Esophagus squamous epithelium (tissue), 5 donors: ENCODE data around the gene RTTN. TPM values are rescaled to one million over a fixed set of nuclear protein-coding genes. Genes with fewer than 3 reads are reported as not detected.

Source experiments
- DNase-seq: peaks from one replicate; lab custom pipeline; 2025; lab: John Stamatoyannopoulos, UW
- H3K27ac ChIP-seq, 4 donors: fragments of 200-600 bp; sonication (generic); one replicate each; pipeline ENCODE4 v1.5.1; 2016 to 2019; ENCODE audit warnings: mild to moderate bottlenecking in 1 of 4
- H3K27me3 ChIP-seq, 4 donors: fragments of 200-600 bp; sonication (generic); 1 replicate in 3 of 4; 2 replicates in 1 of 4; pipeline versions ENCODE4 v1.5.1 to v1.6.0; 2017 to 2021; ENCODE audit warnings: antibody characterized with exemption in 1 of 4
- H3K36me3 ChIP-seq, 3 donors: fragments of 200-600 bp; sonication (generic); one replicate each; pipeline ENCODE4 v1.5.1; 2016 to 2019
- H3K4me1 ChIP-seq, 3 donors: fragments of 200-600 bp; sonication (generic); one replicate each; pipeline ENCODE4 v1.5.1; 2017 to 2019
- H3K4me3 ChIP-seq, 4 donors: fragments of 200-600 bp; sonication (generic); 1 replicate in 3 of 4; 2 replicates in 1 of 4; pipeline ENCODE4 v1.5.1; 2016 to 2019; ENCODE audit warnings: mild to moderate bottlenecking in 2 of 4, moderate library complexity in 1 of 4
- H3K9me3 ChIP-seq, 3 donors: fragments of 200-600 bp; sonication (generic); one replicate each; pipeline ENCODE4 v1.5.1; 2016 to 2019
- CTCF ChIP-seq, 6 experiments: fragments of 450-650 bp in 4 of 6; fragments of 200-600 bp in 2 of 6; sonication (generic) in 2 of 6; IDR thresholded peaks; one replicate each; pipeline ENCODE4 v1.5.1; 2016 to 2019; ENCODE audit warnings: antibody characterized with exemption in 6 of 6, mild to moderate bottlenecking in 4 of 6, moderate library complexity in 4 of 6
- POLR2A ChIP-seq, 4 donors: fragments of 450-650 bp; IDR thresholded peaks; one replicate each; pipeline ENCODE4 v1.6.1; 2017; ENCODE audit warnings: antibody characterized with exemption in 4 of 4, mild to moderate bottlenecking in 4 of 4, moderate library complexity in 3 of 4
- WGBS, 2 donors: methylation state at CpG; one replicate each; pipeline ENCODE4 v1.1.5; 2018; 5-methylcytosine and 5-hydroxymethylcytosine counted together
- intact Hi-C: fragments of 100-400 bp; cut with DNase I; formaldehyde crosslinking; loops from one replicate; pipeline ENCODE4 v1.15.0; 2022
- total RNA-seq, 4 donors: library from RNA; depleted of rRNA; stranded (reverse); fragments of >200 nt; gene quantifications; one replicate each; pipeline ENCODE4 v1.1.0, GENCODE V29; 2016
- donor health status: DM: yes; HTN: yes; CAD: no.

Gene RTTN
- total RNA-seq, 4 donors from 2014 or later = 4.1 to 14.4 (median 9.2) TPM

GRCh38 chr18:70156886-70157285 lies 48.6 kb downstream of the RTTN start:
- TF ChIP-seq POLR2A (IDR thresholded peaks at IDR 0.05) (no peak), CTCF (IDR thresholded peaks at IDR 0.05) (no peak)
- Histone ChIP-seq H3K27me3 (no peaks in the 10 kb centered on the region), H3K27ac (no peak overlapping the region), H3K4me1 (no peaks in the 10 kb centered on the region), H3K4me3 (no peak overlapping the region), H3K36me3 (peaks cover 0 to 43% (median 0%) of the 10 kb centered on the region in 3 donors), H3K9me3 (no peaks in the 10 kb centered on the region)
- DNase-seq = no peak
- WGBS, 2 donors = 67 to 80% methylated on average over 1 to 3 of the region's 8 CpGs
- intact Hi-C loops = no loop called here

GRCh38 chr18:70154591-70155194 lies 50.8 kb downstream of the RTTN start:
- peaks cover 0 to 29% (median 0%) of the 10 kb centered on the region in 3 donors for H3K36me3 ChIP-seq
- no peaks in the 10 kb centered on the region for H3K9me3 ChIP-seq
- H3K27ac ChIP-seq = no peak overlapping the region
- no peak for DNase-seq
- no peak overlapping the region for H3K4me3 ChIP-seq
- 71 to 78% methylated on average over 4 of the region's 4 CpGs for WGBS, 2 donors
- no peaks in the 10 kb centered on the region for H3K4me1 ChIP-seq
- H3K27me3 ChIP-seq = no peaks in the 10 kb centered on the region
- intact Hi-C loops = no loop called here
- no peak for TF ChIP-seq CTCF (IDR thresholded peaks at IDR 0.05)
- TF ChIP-seq POLR2A (IDR thresholded peaks at IDR 0.05) = no peak

GRCh38 chr18:70151614-70152013 lies 53.9 kb downstream of the RTTN start:
- no peaks in the 10 kb centered on the region for H3K27me3 ChIP-seq
- no peaks in the 10 kb centered on the region for H3K4me1 ChIP-seq
- H3K27ac ChIP-seq = no peak overlapping the region
- H3K4me3 ChIP-seq = no peak overlapping the region
- WGBS, 2 donors = 73 to 76% methylated on average over 3 of the region's 3 CpGs
- no peak for DNase-seq
- no peaks in the 10 kb centered on the region for H3K9me3 ChIP-seq
- intact Hi-C loops = no loop called here
- TF ChIP-seq CTCF (IDR thresholded peaks at IDR 0.05) = no peak
- TF ChIP-seq POLR2A (IDR thresholded peaks at IDR 0.05) = no peak
- H3K36me3 ChIP-seq = peaks cover 0 to 38% (median 0%) of the 10 kb centered on the region in 3 donors

GRCh38 chr18:70149616-70150301 lies 55.7 kb downstream of the RTTN start:
- DNase-seq = no peak
- Histone ChIP-seq H3K4me1 (no peaks in the 10 kb centered on the region), H3K36me3 (peaks cover 0 to 53% (median 0%) of the 10 kb centered on the region in 3 donors), H3K27ac (no peak overlapping the region), H3K9me3 (no peaks in the 10 kb centered on the region), H3K4me3 (no peak overlapping the region), H3K27me3 (no peaks in the 10 kb centered on the region)
- no peak for TF ChIP-seq CTCF (IDR thresholded peaks at IDR 0.05)
- no peak for TF ChIP-seq POLR2A (IDR thresholded peaks at IDR 0.05)
- intact Hi-C loops = no loop called here
- WGBS, 2 donors = 71 to 84% methylated on average over 5 of the region's 5 CpGs

- Histone ChIP-seq H3K27me3 (no peaks in the 10 kb centered on the region), H3K4me3 (no peak overlapping the region), H3K27ac (no peak overlapping the region), H3K9me3 (no peaks in the 10 kb centered on the region), H3K4me1 (no peaks in the 10 kb centered on the region), H3K36me3 (peaks cover 0 to 59% (median 4%) of the 10 kb centered on the region in 3 donors)
- 93 to 94% methylated on average over 2 of the region's 2 CpGs for WGBS, 2 donors
- no peak for DNase-seq
- TF ChIP-seq CTCF (IDR thresholded peaks at IDR 0.05) (no peak), POLR2A (IDR thresholded peaks at IDR 0.05) (no peak)
- intact Hi-C loops = no loop called here
These were observed 56.3 kb downstream of the RTTN start for GRCh38 chr18:70149156-70149555.
